HL-60 (cell line): ENCODE measurements around the gene COMMD2.

ENCODE experiments used
- CTCF ChIP-seq: IDR thresholded peaks from one replicate; pipeline ENCODE4 v1.5.1; 2011; ENCODE audit warnings: low read length, control low read depth, inconsistent platforms; ENCODE audit not compliant: insufficient read depth
- GABPA ChIP-seq: IDR thresholded peaks from 2 replicates; pipeline ENCODE4 v1.6.1; 2012; ENCODE audit warnings: low read depth
- POLR2AphosphoS5 ChIP-seq: IDR thresholded peaks from 2 replicates; pipeline ENCODE4 v1.6.1; 2012; ENCODE audit warnings: low read depth
- REST ChIP-seq: IDR thresholded peaks from 2 replicates; pipeline ENCODE4 v1.6.1; 2012; ENCODE audit warnings: low read depth; ENCODE audit not compliant: insufficient replicate concordance

GRCh38 chr3:149784064-149784704 lies 31.9 kb upstream of the COMMD2 start:
- no peak for TF ChIP-seq CTCF
- no peak for TF ChIP-seq REST
- TF ChIP-seq POLR2AphosphoS5, result no peak
- no peak for TF ChIP-seq GABPA
